Activated T-helper 17 cell treated with anti-CD3 and anti-CD28 coated beads, Interleukin-2, amount 50 U/mL, for 72 hours (primary cell): ENCODE measurements around the gene PPP6R1. TPM values are rescaled to one million over a fixed set of nuclear protein-coding genes. Genes with fewer than 3 reads are reported as not detected.

Experiments
- ATAC-seq: fragments of 150-1000 bp; cut with Tn5 transposase; replicated peaks from 2 replicates; pipeline ENCODE4 v1.10.0; 2021; ENCODE audit warnings: mild to moderate bottlenecking, moderate library complexity
- H3K27ac Mint-ChIP-seq: one replicate; pipeline ENCODE4 v1.8.0; 2022; ENCODE audit warnings: mixed read lengths
- H3K27me3 Mint-ChIP-seq: one replicate; pipeline ENCODE4 v1.8.0; 2022; ENCODE audit warnings: mixed read lengths
- H3K36me3 Mint-ChIP-seq: one replicate; pipeline ENCODE4 v1.8.0; 2022; ENCODE audit warnings: low read depth, mild to moderate bottlenecking, mixed read lengths
- H3K4me1 Mint-ChIP-seq: one replicate; pipeline ENCODE4 v1.8.0; 2022; ENCODE audit warnings: mixed read lengths
- H3K4me3 Mint-ChIP-seq: one replicate; pipeline ENCODE4 v1.8.0; 2022; ENCODE audit warnings: mild to moderate bottlenecking, mixed read lengths
- H3K9me3 Mint-ChIP-seq: one replicate; pipeline ENCODE4 v1.8.0; 2022; ENCODE audit warnings: mixed read lengths
- total RNA-seq, 2 donors: library from RNA; stranded (reverse); gene quantifications; one replicate each; pipeline ENCODE4 v1.2.3, GENCODE V29; 2022

PPP6R1 gene
- total RNA-seq, 2 donors from 2014 or later: 156 to 319 TPM

DNA sequence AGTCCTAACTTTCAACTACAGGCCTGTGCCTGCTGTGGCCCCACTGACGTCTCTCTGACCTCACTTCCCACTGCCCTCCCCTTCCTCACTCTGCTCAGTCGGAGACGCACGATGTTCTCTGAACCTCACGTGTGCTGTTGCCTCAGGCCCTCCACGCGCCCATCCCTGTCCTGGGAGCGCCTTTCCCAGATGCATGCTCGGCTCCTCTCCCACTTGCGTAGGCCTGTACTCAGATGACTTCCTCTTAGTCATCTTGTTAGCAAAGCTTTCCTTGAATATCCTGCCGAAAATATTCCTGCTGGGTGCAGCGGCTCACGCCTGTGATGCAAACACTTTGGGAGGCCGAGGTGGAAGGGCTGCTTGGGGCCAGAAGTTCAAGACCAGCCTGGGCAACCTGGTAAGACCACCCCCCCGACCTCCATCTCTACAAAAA, 69.4 kb downstream of the PPP6R1 start:
- Mint-ChIP-seq H3K4me3 (no peak overlapping the region), H3K27ac (no peak overlapping the region), H3K27me3 (peaks cover 11% of the 10 kb centered on the region), H3K4me1 (peaks cover 4% of the 10 kb centered on the region), H3K9me3 (no peaks in the 10 kb centered on the region), H3K36me3 (no peaks in the 10 kb centered on the region)
- ATAC-seq: no peak

DNA sequence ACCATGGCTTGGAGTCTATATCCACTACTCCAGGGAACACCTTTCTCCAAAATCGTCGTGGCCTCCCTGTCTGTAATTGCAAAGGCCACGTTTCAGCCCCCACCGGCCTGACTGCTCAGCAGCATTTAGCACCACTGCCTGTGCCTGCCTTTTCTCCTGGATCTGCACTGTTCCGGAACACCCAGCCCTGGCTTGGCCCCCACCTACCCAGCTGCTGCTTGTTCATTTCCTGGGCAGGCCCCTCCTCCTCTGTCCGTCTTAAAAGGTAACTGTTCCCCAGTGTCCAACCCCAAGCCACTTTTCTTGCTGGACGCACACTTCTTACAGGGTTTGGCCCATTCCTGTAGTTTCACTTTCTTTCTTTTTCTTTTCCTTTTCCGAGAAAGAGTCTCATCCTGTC, 70.2 kb downstream of the PPP6R1 start:
- no peak for ATAC-seq
- no peak overlapping the region for H3K27ac Mint-ChIP-seq
- H3K36me3 Mint-ChIP-seq: no peaks in the 10 kb centered on the region
- no peaks in the 10 kb centered on the region for H3K9me3 Mint-ChIP-seq
- peaks cover 14% of the 10 kb centered on the region for H3K27me3 Mint-ChIP-seq
- peaks cover 4% of the 10 kb centered on the region for H3K4me1 Mint-ChIP-seq
- H3K4me3 Mint-ChIP-seq: no peak overlapping the region

DNA sequence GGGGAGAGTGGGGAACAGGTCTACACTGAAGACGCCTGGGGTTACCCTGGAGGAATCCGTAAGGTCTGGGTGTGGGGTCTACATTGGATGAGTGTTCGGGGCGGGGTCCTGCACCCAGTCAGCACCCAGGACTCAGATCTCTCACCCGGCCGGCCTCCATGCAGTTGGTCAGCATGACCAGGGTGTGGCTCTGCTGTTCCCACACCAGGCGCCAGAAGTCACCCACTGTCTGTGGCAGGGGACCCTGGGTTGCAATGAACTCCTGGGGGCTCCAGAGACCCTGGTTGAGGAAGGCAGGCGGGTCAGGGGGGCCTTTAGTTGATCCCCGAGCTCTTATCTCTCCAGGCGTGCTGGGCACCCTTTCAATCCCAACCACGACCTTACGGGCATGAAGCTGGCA, 72.7 kb downstream of the PPP6R1 start:
- Mint-ChIP-seq H3K9me3 (no peaks in the 10 kb centered on the region), H3K4me3 (no peak overlapping the region), H3K27ac (no peak overlapping the region), H3K36me3 (no peaks in the 10 kb centered on the region), H3K27me3 (peaks cover 13% of the 10 kb centered on the region), H3K4me1 (peaks cover 4% of the 10 kb centered on the region)
- ATAC-seq: no peak

DNA sequence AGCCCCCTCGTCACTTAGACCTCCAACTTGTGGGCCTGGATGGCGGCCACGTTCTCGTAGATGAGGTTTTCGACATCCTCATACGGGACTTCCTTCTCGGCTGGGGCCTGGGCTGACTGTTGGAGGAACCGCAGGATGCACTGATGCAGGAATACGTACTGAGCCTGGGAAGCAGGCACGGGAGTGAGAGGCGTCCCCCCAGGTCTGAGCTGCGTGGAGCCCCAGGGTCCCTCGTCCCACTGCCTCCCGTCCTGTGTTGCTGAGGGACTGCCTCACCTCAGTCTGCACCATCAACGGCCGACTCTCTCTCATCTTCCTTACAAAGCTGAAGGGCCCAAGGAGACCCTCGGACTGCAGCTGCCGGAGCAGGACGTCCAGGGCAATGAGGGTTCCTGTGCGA, 77.1 kb downstream of the PPP6R1 start:
- H3K27me3 Mint-ChIP-seq: peaks cover 26% of the 10 kb centered on the region
- H3K9me3 Mint-ChIP-seq: no peaks in the 10 kb centered on the region

More for the DNA sequence above, 77.1 kb downstream of the PPP6R1 start:
- peaks cover 5% of the 10 kb centered on the region for H3K4me1 Mint-ChIP-seq
- H3K27ac Mint-ChIP-seq: no peak overlapping the region
- no peak for ATAC-seq
- H3K4me3 Mint-ChIP-seq: no peak overlapping the region
- H3K36me3 Mint-ChIP-seq: no peaks in the 10 kb centered on the region

Other genes starting within 250 kb of the PPP6R1 start
- under 1 TPM; 0.13 to 0.69 TPM for gene GP6, start 220.8 kb downstream of the PPP6R1 start, total RNA-seq
- 10 to 100 TPM; 20.4 to 25.0 TPM for gene RDH13, start 195.9 kb downstream of the PPP6R1 start, total RNA-seq
- 1 to 10 TPM; 1.4 to 2.1 TPM for gene EPS8L1, start 183.1 kb downstream of the PPP6R1 start, total RNA-seq
- 10 to 100 TPM; 74.5 to 94.8 TPM for gene PPP1R12C, start 141.4 kb downstream of the PPP6R1 start, total RNA-seq
- not detected for gene TNNT1, start 109.8 kb downstream of the PPP6R1 start, total RNA-seq
- gene TNNI3, start 101.3 kb downstream of the PPP6R1 start, total RNA-seq: not detected
- under 1 TPM in 1 of 2 donors, not detected in 1; 0.35 TPM for gene DNAAF3, start 92.4 kb downstream of the PPP6R1 start, total RNA-seq
- gene SYT5, start 78.7 kb downstream of the PPP6R1 start, total RNA-seq: not detected
- gene PTPRH, start 49.5 kb downstream of the PPP6R1 start, total RNA-seq: not detected
- gene TMEM86B, start 30.3 kb downstream of the PPP6R1 start, total RNA-seq: 10 to 100 TPM in 1 of 2 donors, 1 to 10 TPM in 1; 8.5 to 11.3 TPM
- gene HSPBP1, start 21.1 kb upstream of the PPP6R1 start, total RNA-seq: 10 to 100 TPM; 20.8 to 56.6 TPM
- gene BRSK1, start 25.0 kb upstream of the PPP6R1 start, total RNA-seq: 10 to 100 TPM in 1 of 2 donors, 1 to 10 TPM in 1; 6.3 to 13.7 TPM
- gene TMEM150B, start 66.3 kb upstream of the PPP6R1 start, total RNA-seq: under 1 TPM; 0.39 to 0.56 TPM
- gene KMT5C, start 80.9 kb upstream of the PPP6R1 start, total RNA-seq: 10 to 100 TPM; 15.6 to 25.3 TPM
- gene COX6B2, start 95.7 kb upstream of the PPP6R1 start, total RNA-seq: under 1 TPM; 0.15 to 0.50 TPM
- not detected for gene GARIN5B, start 104.2 kb upstream of the PPP6R1 start, total RNA-seq
- gene IL11, start 111.4 kb upstream of the PPP6R1 start, total RNA-seq: under 1 TPM; 0.15 to 0.95 TPM
- gene TMEM190, start 117.8 kb upstream of the PPP6R1 start, total RNA-seq: not detected
- 10 to 100 TPM in 1 of 2 donors, 1 to 10 TPM in 1; 7.2 to 11.5 TPM for gene TMEM238, start 125.3 kb upstream of the PPP6R1 start, total RNA-seq
- gene RPL28, start 126.9 kb upstream of the PPP6R1 start, total RNA-seq: 1,000 to 10,000 TPM; 2,155 to 2,438 TPM
- gene UBE2S, start 148.8 kb upstream of the PPP6R1 start, total RNA-seq: 100 to 1,000 TPM; 183 to 343 TPM
- gene SHISA7, start 184.3 kb upstream of the PPP6R1 start, total RNA-seq: under 1 TPM in 1 of 2 donors, not detected in 1; 0.11 TPM
- gene ISOC2, start 202.6 kb upstream of the PPP6R1 start, total RNA-seq: 10 to 100 TPM; 21.2 to 39.5 TPM
- not detected for gene C19orf85, start 205.7 kb upstream of the PPP6R1 start, total RNA-seq
- 10 to 100 TPM; 11.1 to 11.3 TPM for gene ZNF628, start 217.6 kb upstream of the PPP6R1 start, total RNA-seq
- 10 to 100 TPM in 1 of 2 donors, 1 to 10 TPM in 1; 7.1 to 12.3 TPM for gene NAT14, start 226.2 kb upstream of the PPP6R1 start, total RNA-seq
- gene SSC5D, start 229.4 kb upstream of the PPP6R1 start, total RNA-seq: under 1 TPM; 0.41 to 0.69 TPM